Kidney (tissue), 14 donors: ENCODE measurements around the gene FGGY. TPM values are rescaled to one million over a fixed set of nuclear protein-coding genes. Genes with fewer than 3 reads are reported as not detected.

Experiments
- DNase-seq, 5 donors: peaks; one replicate each; pipeline ENCODE4 v3.0.0-alpha.2; 2013 to 2020
- FAIRE-seq: peaks from 2 replicates; lab custom pipeline; 2012; peaks lifted over from hg19 to GRCh38; lab: Jason Lieb, UNC
- H3K27ac ChIP-seq, 2 donors: one replicate each; pipeline ENCODE4 v1.7.0; 2013; ENCODE audit warnings: low read depth in 2 of 2, low read length in 2 of 2, inconsistent platforms in 1 of 2
- H3K27me3 ChIP-seq: one replicate; pipeline ENCODE4 v1.7.1; 2013; ENCODE audit warnings: low read length, inconsistent platforms; ENCODE audit not compliant: control insufficient read depth, insufficient read depth
- H3K36me3 ChIP-seq, 3 donors: one replicate each; pipeline versions ENCODE4 v1.7.0 to v1.7.1; 2013; ENCODE audit warnings: low read length in 3 of 3, control low read depth in 1 of 3, inconsistent platforms in 1 of 3; ENCODE audit not compliant: insufficient read depth in 3 of 3, control insufficient read depth in 2 of 3
- H3K4me1 ChIP-seq, 3 donors: one replicate each; pipeline versions ENCODE4 v1.7.0 to v1.7.1; 2013; ENCODE audit warnings: low read length in 3 of 3, inconsistent platforms in 1 of 3, low read depth in 1 of 3; ENCODE audit not compliant: control insufficient read depth in 2 of 3, insufficient read depth in 2 of 3
- H3K4me3 ChIP-seq, 3 donors: one replicate each; pipeline versions ENCODE4 v1.7.0 to v1.8.1; 2013; ENCODE audit warnings: low read length in 3 of 3, control low read depth in 1 of 3, inconsistent platforms in 1 of 3
- H3K9ac ChIP-seq, 3 donors: one replicate each; pipeline versions ENCODE4 v1.7.0 to v1.7.1; 2013; ENCODE audit warnings: low read length in 3 of 3, control low read depth in 1 of 3, inconsistent platforms in 1 of 3
- H3K9me3 ChIP-seq, 3 donors: one replicate each; pipeline versions ENCODE4 v1.7.0 to v1.7.1; 2013; ENCODE audit warnings: low read length in 3 of 3, control low read depth in 1 of 3, inconsistent platforms in 1 of 3; ENCODE audit not compliant: control insufficient read depth in 2 of 3, insufficient read depth in 1 of 3
- CTCF ChIP-seq: IDR thresholded peaks from 3 replicates; pipeline ENCODE4 v1.5.1; 2012; ENCODE audit warnings: mild to moderate bottlenecking, moderate library complexity, borderline replicate concordance; ENCODE audit not compliant: insufficient read depth; ENCODE audit errors: extremely low read depth
- intact Hi-C: fragments of 100-400 bp; cut with DNase I; formaldehyde crosslinking; loops from one replicate; pipeline ENCODE4 v1.11.1; 2022
- polyA plus RNA-seq: library from polyadenylated mRNA; stranded (reverse); fragments of 350-450 nt; fragmentation: Illumina TruSeq; extraction: RNeasy Lipid Tissue Mini Kit (QIAGEN cat#74804); gene quantifications from one replicate; pipeline ENCODE4 v1.2.3, GENCODE V29; 2014; ENCODE audit warnings: low read depth, low replicate concordance; ENCODE audit not compliant: insufficient read depth
- total RNA-seq: library from RNA; stranded (reverse); fragmentation: NEBNext Ultra II Directional; extraction: Animal tissue kit (Norgen Biotek cat#: 25700); gene quantifications from one replicate; pipeline ENCODE4 v1.2.1, GENCODE V29; 2021
- donor health status: control.
- donor health status: control.
- donor health status: control.
- donor health status: control.
- donor health status: control.
- donor health status: DM: yes; HTN: yes; CAD: no.
- donor health status: Normal renal cell carcinoma (clear cell type).

Gene FGGY
- total and polyA plus RNA-seq, 2 donors from 2014 or later = 11.2 to 31.0 TPM

GRCh38 chr1:59418363-59419144 is 121.7 kb downstream of the FGGY start:
- intact Hi-C loops = no loop called here

DNA sequence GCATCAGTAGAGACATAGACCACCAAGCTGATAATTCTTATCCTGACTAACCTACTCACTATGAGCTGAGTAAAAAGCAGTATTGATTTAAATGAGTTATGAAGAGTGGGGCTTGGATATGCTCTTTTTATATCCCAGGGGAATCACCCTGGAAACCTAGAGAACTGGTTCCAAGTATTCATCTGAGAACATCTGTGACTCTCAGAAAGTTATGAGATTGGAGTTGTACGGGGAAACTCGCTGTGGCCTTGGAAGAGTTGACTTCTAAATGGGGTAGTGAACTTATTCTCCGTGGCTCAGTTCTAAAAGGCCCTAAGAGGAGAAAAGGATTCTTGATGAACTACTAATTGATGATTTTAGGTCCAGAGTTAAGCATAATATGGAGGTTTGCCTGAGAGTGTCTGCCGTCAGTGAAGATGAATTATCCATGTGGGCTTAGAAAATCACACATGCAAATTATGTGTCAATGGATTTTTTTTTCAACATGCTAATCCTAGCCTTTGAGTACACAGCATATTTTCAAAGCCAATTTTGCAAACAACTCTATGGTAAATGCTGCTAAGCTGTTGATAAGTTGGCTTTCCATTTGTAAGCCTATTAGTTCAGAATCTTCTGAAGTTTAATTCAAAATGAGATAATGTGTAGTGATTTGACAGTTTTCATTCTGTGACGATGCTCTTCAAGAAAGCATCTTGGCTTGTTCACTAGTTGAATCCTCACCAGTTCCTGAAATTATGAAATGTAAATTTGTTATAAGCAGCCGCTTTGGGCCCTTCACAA is 122.7 kb downstream of the FGGY start:
- peaks cover 0 to 14% (median 3%) of the 10 kb centered on the region in 3 donors for H3K4me1 ChIP-seq
- FAIRE-seq = no peak
- no peak for DNase-seq
- H3K36me3 ChIP-seq = no peaks in the 10 kb centered on the region
- no peak overlapping the region for H3K4me3 ChIP-seq
- TF ChIP-seq CTCF = no peak
- no peak overlapping the region for H3K9ac ChIP-seq
- H3K27me3 ChIP-seq = no peaks in the 10 kb centered on the region
- no peak overlapping the region for H3K27ac ChIP-seq
- intact Hi-C loops = no loop called here
- no peaks in the 10 kb centered on the region for H3K9me3 ChIP-seq

More at GRCh38 chr1:59418363-59419144, 121.7 kb downstream of the FGGY start:
- Histone ChIP-seq H3K4me3 (no peak overlapping the region), H3K36me3 (no peaks in the 10 kb centered on the region), H3K27me3 (no peaks in the 10 kb centered on the region), H3K27ac (no peak overlapping the region), H3K9ac (no peak overlapping the region), H3K4me1 (peaks cover 0 to 14% (median 3%) of the 10 kb centered on the region in 3 donors), H3K9me3 (no peaks in the 10 kb centered on the region)
- no peak for DNase-seq
- TF ChIP-seq CTCF = no peak
- no peak for FAIRE-seq

- no peak for FAIRE-seq
- Histone ChIP-seq H3K36me3 (no peaks in the 10 kb centered on the region), H3K27ac (no peak overlapping the region), H3K4me1 (peaks cover 0 to 14% (median 3%) of the 10 kb centered on the region in 3 donors), H3K9ac (no peak overlapping the region), H3K27me3 (no peaks in the 10 kb centered on the region), H3K9me3 (no peaks in the 10 kb centered on the region), H3K4me3 (no peak overlapping the region)
- intact Hi-C loops = no loop called here
- no peak for TF ChIP-seq CTCF
- no peak for DNase-seq
These were observed 124.5 kb downstream of the FGGY start for GRCh38 chr1:59421232-59421920.
